Mesenchymal stem cell (in vitro differentiated cells and primary cell): ENCODE measurements around the gene SETD6. TPM values are rescaled to one million over a fixed set of nuclear protein-coding genes. Genes with fewer than 3 reads are reported as not detected.
A peak's percentile ranks its signal among the peaks of the same experiment; 100 is the strongest.
"Not testable (repeated sequence)": the region's sequence is repeated elsewhere in the genome, so short reads cannot be mapped to it uniquely, and the experiment has no call there.

ENCODE experiments used
- DNase-seq: peaks from one replicate; pipeline ENCODE4 v3.0.0-alpha.2; 2013
- H2AFZ ChIP-seq: one replicate; pipeline ENCODE4 v1.6.1; 2013; ENCODE audit warnings: low read depth, mild to moderate bottlenecking, control low read depth, inconsistent platforms, low read length, moderate library complexity
- H2AK5ac ChIP-seq: 2 replicates; pipeline ENCODE4 v1.6.1; 2013; ENCODE audit warnings: low read length, moderate library complexity, mild to moderate bottlenecking, inconsistent platforms; ENCODE audit not compliant: severe bottlenecking
- H2BK120ac ChIP-seq: one replicate; pipeline ENCODE4 v1.6.1; 2013; ENCODE audit warnings: low read depth, mild to moderate bottlenecking, inconsistent platforms, low read length, moderate library complexity
- H2BK12ac ChIP-seq, 2 experiments: one replicate each; pipeline ENCODE4 v1.6.1; 2013; ENCODE audit warnings: inconsistent platforms in 2 of 2, low read length in 2 of 2, mild to moderate bottlenecking in 2 of 2, moderate library complexity in 2 of 2, control low read depth in 1 of 2
- H2BK15ac ChIP-seq: one replicate; pipeline ENCODE4 v1.6.1; 2013; ENCODE audit warnings: mild to moderate bottlenecking, low read depth, inconsistent platforms; ENCODE audit not compliant: poor library complexity, severe bottlenecking
- H2BK5ac ChIP-seq: 2 replicates; pipeline ENCODE4 v1.6.1; 2013; ENCODE audit warnings: low read depth, mild to moderate bottlenecking, low read length, control low read depth, inconsistent platforms; ENCODE audit not compliant: poor library complexity, severe bottlenecking
- H3K14ac ChIP-seq, 2 experiments: one replicate each; pipeline ENCODE4 v1.6.1; 2013; ENCODE audit warnings: inconsistent platforms in 2 of 2, low read length in 2 of 2, control low read depth in 1 of 2, mild to moderate bottlenecking in 1 of 2, moderate library complexity in 1 of 2
- H3K18ac ChIP-seq, 2 experiments: one replicate each; pipeline ENCODE4 v1.6.1; 2013; ENCODE audit warnings: inconsistent platforms in 2 of 2, low read length in 2 of 2, control low read depth in 1 of 2, low read depth in 1 of 2, mild to moderate bottlenecking in 1 of 2
- H3K23ac ChIP-seq, 2 experiments: one replicate each; pipeline ENCODE4 v1.6.1; 2013; ENCODE audit warnings: inconsistent platforms in 2 of 2, low read length in 2 of 2, mild to moderate bottlenecking in 2 of 2, moderate library complexity in 2 of 2, control low read depth in 1 of 2
- H3K27ac ChIP-seq: 2 replicates; pipeline ENCODE4 v1.5.1; 2013; ENCODE audit warnings: mild to moderate bottlenecking, moderate library complexity, low read length, control low read depth, inconsistent platforms; ENCODE audit not compliant: poor library complexity, severe bottlenecking
- H3K27me3 ChIP-seq, 2 experiments: 2 replicates each; pipeline versions ENCODE4 v1.6.1 to v1.7.0; 2013; ENCODE audit warnings: low read length in 2 of 2, mild to moderate bottlenecking in 2 of 2, moderate library complexity in 2 of 2, control low read depth in 1 of 2, inconsistent platforms in 1 of 2; ENCODE audit not compliant: control insufficient read depth in 1 of 2, insufficient read depth in 1 of 2
- H3K36me3 ChIP-seq, 2 experiments: 2 replicates each; pipeline versions ENCODE4 v1.6.1 to v1.7.0; 2013; ENCODE audit warnings: low read length in 2 of 2, control low read depth in 1 of 2, inconsistent platforms in 1 of 2, low read depth in 1 of 2, mild to moderate bottlenecking in 1 of 2; ENCODE audit not compliant: insufficient read depth in 2 of 2, control insufficient read depth in 1 of 2
- H3K4ac ChIP-seq, 2 experiments: one replicate each; pipeline ENCODE4 v1.6.1; 2013; ENCODE audit warnings: inconsistent platforms in 2 of 2, low read length in 2 of 2, mild to moderate bottlenecking in 2 of 2, moderate library complexity in 2 of 2, control low read depth in 1 of 2, low read depth in 1 of 2
- H3K4me1 ChIP-seq: 2 replicates; pipeline ENCODE4 v1.6.1; 2013; ENCODE audit warnings: low read depth, low read length, control low read depth; ENCODE audit not compliant: control insufficient read depth, insufficient read depth
- H3K4me2 ChIP-seq: 2 replicates; pipeline ENCODE4 v1.6.1; 2013; ENCODE audit warnings: low read length, mild to moderate bottlenecking, inconsistent platforms; ENCODE audit not compliant: poor library complexity, severe bottlenecking
- H3K4me3 ChIP-seq, 2 experiments: 2 replicates each; pipeline versions ENCODE4 v1.5.1 to v1.7.0; 2013; ENCODE audit warnings: low read length in 2 of 2, mild to moderate bottlenecking in 2 of 2, control low read depth in 1 of 2, low read depth in 1 of 2; ENCODE audit not compliant: insufficient read depth in 1 of 2
- H3K79me1 ChIP-seq: replicated peaks from 2 replicates; pipeline ENCODE4 v1.6.1; 2013; ENCODE audit warnings: mild to moderate bottlenecking, control low read depth, low read length, inconsistent platforms; ENCODE audit not compliant: poor library complexity, severe bottlenecking
- H3K9ac ChIP-seq: 2 replicates; pipeline ENCODE4 v1.7.0; 2013; ENCODE audit warnings: mild to moderate bottlenecking, low read length, moderate library complexity
- H3K9me3 ChIP-seq: 2 replicates; pipeline ENCODE4 v1.7.0; 2013; ENCODE audit warnings: mild to moderate bottlenecking, low read length; ENCODE audit not compliant: control insufficient read depth
- H4K8ac ChIP-seq: one replicate; pipeline ENCODE4 v1.6.1; 2013; ENCODE audit warnings: inconsistent platforms, mild to moderate bottlenecking, low read length, moderate library complexity
- H4K91ac ChIP-seq: one replicate; pipeline ENCODE4 v1.6.1; 2013; ENCODE audit warnings: mild to moderate bottlenecking, low read length, inconsistent platforms
- WGBS: methylation state at CpG from one replicate; pipeline ENCODE4 v1.1.7; 2013; ENCODE audit warnings: mixed read lengths; 5-methylcytosine and 5-hydroxymethylcytosine counted together
- small RNA-seq: library from polyadenylated mRNA; stranded (forward); fragments of <200 nt; extraction: miRNeasy Mini kit (QIAGEN cat#:217004); gene quantifications from one replicate; pipeline ENCODE3, GENCODE V24; 2013; ENCODE audit warnings: low read depth

The SETD6 gene

GRCh38 chr16:58563775-58564174 lies 48.5 kb downstream of the SETD6 start:
- Histone ChIP-seq H3K9me3 (no peaks in the 10 kb centered on the region), H2BK15ac (no peak overlapping the region), H3K36me3 (peaks cover 20 to 70% of the 10 kb centered on the region in 2 experiments), H2AK5ac (no peak overlapping the region), H4K91ac (no peak overlapping the region), H2BK120ac (no peak overlapping the region), H3K27me3 (no peaks in the 10 kb centered on the region), H2AFZ (no peak overlapping the region), H2BK5ac (no peak overlapping the region), H3K9ac (no peak overlapping the region), H3K4ac (no peak overlapping the region), H3K4me1 (no peaks in the 10 kb centered on the region), H2BK12ac (no peak overlapping the region), H3K4me3 (no peak overlapping the region), H3K79me1 (peaks cover 14% of the 10 kb centered on the region), H4K8ac (no peak overlapping the region), H3K18ac (no peak overlapping the region), H3K14ac (no peak overlapping the region), H3K4me2 (no peak overlapping the region), H3K23ac (no peak overlapping the region), H3K27ac (no peak overlapping the region)
- no peak for DNase-seq
- no CpG with 5 or more reads among the region's 4 CpGs for WGBS

GRCh38 chr16:58565697-58566096 lies 50.4 kb downstream of the SETD6 start:
- DNase-seq, H2BK120ac ChIP-seq, H3K14ac ChIP-seq, H3K18ac ChIP-seq, H2BK12ac ChIP-seq, H3K9me3 ChIP-seq, H3K4me1 ChIP-seq, H3K27ac ChIP-seq, H4K8ac ChIP-seq, H2BK5ac ChIP-seq, H3K4ac ChIP-seq, H2AFZ ChIP-seq, H3K4me3 ChIP-seq, H4K91ac ChIP-seq, H2AK5ac ChIP-seq, H3K23ac ChIP-seq, H3K4me2 ChIP-seq, H2BK15ac ChIP-seq, H3K27me3 ChIP-seq, H3K9ac ChIP-seq: not testable (repeated sequence)
- Histone ChIP-seq H3K79me1 (peaks cover 15% of the 10 kb centered on the region), H3K36me3 (peaks cover 27 to 66% of the 10 kb centered on the region in 2 experiments)
- 98% methylated on average over 4 of the region's 4 CpGs for WGBS

Small RNA genes within 50 kb of the gene (small RNA-seq; reads per million reads assigned to genes)
- not detected for gene RNU6-103P
- 10.6 reads per million, percentile 80 among the genes with 10 or more reads in this experiment for gene SNORA46
- gene SNORA50A: not detected
